HT-29 (cell line): ENCODE measurements around the gene IER5L. TPM values are rescaled to one million over a fixed set of nuclear protein-coding genes. Genes with fewer than 3 reads are reported as not detected.
"Not testable (repeated sequence)": the region's sequence is repeated elsewhere in the genome, so short reads cannot be mapped to it uniquely, and the experiment has no call there.

ENCODE experiments used
- DNase-seq: peaks from one replicate; pipeline ENCODE4 v3.0.0-alpha.2; 2015; ENCODE audit warnings: low spot score
- total RNA-seq: library from RNA; depleted of rRNA; stranded (reverse); fragments of >200 nt; shearing (Covaris generic); gene quantifications from 2 replicates; pipeline ENCODE4 v1.2.3, GENCODE V29; 2014

IER5L gene
- total RNA-seq, 1 experiment from 2014 or later: 68.5 TPM

DNA sequence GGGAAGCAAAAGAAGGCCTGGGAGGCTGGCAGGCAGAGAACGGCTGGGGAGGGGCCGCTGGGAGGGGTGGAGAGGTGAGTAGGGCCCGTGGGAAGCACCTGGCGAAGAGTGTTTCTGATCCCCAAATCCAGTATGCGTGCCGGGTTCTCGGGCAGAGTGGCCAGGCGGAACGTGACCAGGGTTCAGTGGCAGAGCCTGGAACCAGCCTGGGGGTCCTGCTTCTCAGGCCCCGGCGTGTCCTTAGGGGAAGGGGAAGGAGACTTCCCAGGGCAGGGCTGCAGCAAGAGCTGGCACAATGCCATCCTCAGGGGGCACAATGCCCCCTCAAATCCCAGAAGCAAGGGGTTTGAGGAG, 25.5 kb upstream of the IER5L start:
- DNase-seq: no peak

DNA sequence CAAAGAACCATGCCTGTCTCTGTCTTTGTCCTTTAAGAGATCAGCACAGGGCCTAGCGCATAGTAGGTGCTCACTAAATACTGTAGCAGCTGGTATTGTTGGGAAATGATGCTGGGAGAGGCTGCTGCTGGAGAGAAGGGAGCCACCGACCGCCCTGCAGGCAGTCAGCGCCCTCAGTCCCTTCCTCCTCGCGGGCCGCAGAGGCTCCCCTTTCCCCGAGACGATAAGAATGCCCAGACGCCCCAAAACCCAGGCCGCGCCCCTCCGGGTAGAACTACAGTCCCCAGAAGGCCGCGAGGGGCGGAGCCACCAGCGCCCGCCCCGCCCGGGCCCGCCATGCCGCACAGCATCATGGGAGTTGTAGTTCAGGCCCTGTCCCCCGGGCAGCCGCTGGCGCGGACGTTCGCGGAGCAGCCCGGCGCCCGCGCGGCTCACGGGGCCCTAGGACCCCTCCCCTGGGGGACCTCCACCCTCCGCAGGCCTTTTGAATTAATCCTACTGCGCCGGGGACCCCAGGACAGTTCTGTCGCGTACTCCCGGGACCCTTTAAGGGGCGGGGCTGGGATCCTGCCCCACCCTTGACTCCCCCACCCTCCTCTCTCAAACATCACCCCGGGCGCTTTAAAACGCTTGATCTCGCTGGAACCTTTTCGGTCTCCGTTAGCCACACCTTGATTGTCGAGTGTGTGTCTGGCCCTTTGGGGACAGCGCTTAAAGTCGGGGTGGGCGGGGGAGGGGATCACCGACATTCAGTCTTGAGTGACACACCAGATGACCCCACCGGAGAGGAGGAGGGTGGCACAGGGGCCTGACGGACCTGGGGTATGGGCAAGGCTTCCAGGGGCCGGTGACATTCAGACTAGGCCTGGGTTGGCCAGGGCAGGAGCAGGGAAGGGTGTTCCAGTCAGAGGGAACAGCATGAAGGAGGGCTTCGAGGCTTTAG, 24.8 kb upstream of the IER5L start:
- DNase-seq: peak; percentile 75

DNA sequence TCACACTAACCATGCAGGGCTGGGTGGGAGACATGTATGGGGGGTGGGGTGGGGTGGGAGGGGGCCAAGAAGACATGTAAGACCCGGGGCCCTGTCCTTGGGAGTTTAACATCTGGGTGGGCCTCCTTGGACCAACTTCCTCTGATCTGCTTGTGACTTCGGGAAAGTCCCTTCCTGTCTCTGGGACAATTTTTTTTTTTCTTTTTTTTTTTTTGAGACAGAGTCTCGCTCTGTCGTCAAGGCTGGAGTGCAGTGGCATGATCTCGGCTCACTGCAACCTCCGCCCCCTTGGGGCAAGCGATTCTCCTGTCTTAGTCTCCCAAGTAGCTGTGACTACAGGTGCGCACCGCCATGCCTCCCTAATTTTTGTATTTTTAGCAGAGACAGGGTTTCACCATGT, 23.8 kb upstream of the IER5L start:
- DNase-seq: no peak

DNA sequence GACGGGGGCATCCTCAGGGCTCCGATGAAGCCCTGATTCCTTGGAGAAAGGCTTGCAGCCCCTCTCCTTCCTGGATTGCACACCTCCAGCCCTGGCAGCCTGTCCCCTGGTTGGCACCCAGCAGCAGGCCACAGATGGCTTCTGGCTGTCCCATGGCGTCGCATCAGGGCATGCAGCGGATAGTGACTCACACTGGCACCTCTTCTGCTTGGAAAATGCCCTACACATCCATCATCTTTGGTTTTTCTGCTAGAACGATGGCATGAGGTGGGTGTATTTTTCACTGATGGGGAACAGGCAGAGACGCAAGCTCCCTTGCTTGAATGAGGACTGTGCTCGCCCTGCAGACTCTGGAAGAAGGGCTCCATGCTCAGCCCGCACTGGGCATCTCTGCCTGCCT, 23.2 kb upstream of the IER5L start:
- no peak for DNase-seq

DNA sequence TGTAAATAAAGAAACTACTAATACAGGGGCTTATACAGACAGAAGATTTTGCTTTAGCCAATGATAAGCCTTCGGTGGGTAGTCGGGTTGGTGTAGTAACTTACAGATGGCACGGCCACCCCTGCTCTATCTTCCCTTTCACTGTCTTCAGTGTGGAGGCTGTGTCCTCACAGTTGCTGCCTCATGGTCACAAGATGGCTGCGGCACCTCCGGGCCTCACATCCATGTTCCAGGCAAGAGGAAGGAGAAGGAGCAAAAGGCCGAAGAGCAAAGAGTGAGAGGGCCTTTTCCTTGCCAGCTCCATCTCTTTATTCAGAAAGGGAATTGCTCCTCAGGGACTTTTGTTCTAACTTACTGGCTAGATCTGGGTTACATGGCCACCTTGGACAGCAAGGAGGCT, 22.2 kb upstream of the IER5L start:
- DNase-seq: no peak

DNA sequence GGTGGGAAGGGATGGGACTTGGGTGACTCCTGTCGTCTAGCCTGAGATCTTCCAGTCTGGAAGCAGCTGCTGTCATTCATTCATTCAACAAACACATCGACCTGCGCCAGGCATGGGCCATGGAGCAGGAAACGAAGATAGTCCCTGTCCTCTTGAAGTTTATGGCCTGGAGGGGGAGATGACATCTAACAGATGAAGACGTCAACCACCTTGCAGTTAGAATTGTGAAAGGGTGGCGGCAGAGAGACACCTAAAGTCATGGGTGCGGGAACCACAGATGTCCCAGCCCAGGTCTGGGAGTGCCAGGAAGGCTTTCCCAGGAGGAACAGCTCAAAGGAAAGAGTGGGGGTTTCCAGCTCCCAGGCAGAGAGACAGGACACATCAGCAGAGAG, 21.0 kb upstream of the IER5L start:
- no peak for DNase-seq

DNA sequence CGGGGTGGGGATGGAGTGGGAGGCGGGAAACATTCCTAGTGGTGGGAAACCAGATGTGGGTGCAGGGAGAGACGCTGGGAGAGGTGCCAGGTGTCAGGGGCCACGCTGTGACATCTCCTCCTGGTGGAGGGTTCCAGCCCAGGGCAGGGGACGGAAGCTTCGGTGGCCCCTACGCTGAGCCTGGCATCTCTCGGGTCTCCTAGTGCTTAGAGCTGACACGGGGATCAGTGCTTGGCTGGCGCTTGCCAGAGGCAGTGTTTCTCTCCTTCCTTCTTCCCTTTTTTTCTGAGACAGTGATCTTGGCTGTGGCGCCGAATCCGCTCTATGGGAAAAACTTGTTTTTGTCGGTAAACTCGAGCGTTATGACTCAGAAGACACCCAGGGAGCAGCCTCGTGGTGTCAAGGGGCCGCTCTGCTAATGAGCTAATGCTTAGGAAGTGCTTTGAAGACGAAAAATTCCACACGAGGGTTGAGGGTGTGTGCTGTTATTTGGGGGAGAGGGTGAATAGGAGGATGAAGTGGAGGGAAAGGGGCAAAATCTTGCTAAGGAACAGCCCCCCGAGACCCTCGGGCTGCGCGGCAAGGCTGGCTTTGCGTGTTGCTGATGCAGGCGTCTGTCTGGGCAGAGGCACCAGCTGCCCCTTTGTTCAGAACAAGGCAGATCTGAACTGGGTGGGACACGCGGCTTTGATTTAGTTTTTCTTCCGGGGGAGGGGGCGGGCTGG, 20.4 kb upstream of the IER5L start:
- DNase-seq: no peak

DNA sequence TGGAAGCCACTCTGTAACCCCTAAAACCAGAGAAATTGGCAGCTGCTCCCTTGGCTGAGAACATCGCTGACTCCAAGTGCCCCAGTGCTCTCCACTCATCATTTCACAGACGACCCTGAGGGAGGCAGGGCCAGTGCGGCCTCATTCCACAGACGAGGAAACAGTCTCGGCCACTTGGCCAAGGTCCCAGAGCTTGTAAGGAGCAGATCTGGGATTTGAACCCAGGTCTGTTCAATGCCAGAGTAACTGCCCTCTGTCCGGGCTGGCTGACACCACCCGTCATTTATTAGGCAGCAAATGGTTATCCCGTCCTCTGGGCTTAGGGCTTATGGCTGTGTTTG, 19.9 kb upstream of the IER5L start:
- DNase-seq: no peak

DNA sequence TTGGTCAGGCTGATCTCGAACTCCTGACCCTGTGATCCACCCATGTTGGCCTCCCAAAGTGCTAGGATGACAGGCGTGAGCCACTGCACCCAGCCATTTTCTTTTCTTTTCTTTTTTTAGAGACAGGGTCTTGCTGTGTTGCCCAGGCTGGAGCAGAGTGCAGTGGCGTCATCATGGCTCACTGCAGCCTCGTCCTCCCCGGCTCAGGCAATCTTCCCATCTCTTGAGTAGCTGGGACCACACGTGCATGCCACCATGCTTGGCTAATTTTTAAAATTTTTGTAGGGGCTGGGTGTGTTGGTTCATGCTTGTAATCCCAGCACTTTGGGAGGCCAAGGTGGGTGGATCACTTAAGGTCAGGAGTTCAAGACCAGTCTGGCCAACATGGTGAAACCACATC, 19.0 kb upstream of the IER5L start:
- not testable (repeated sequence) for DNase-seq

DNA sequence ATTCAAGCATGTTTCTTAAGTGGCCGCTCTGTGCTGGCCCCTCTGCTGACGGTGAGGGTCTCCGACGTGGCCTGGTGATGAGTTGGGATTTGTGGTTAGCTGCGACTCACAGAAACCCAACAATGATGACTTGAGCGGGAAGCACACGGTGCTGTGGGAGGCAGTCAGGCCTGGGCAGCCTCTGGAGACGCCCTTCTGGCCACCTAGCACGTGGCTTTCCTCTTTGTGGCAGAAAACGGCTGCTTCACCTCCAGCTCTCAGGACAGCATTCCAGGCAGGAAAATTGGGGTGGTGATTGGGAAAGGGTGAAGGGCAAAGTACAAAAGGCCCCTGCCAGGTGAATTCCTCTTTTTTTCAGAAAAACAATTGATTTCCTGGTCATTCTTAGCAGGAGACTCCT, 17.5 kb upstream of the IER5L start:
- DNase-seq: no peak

DNA sequence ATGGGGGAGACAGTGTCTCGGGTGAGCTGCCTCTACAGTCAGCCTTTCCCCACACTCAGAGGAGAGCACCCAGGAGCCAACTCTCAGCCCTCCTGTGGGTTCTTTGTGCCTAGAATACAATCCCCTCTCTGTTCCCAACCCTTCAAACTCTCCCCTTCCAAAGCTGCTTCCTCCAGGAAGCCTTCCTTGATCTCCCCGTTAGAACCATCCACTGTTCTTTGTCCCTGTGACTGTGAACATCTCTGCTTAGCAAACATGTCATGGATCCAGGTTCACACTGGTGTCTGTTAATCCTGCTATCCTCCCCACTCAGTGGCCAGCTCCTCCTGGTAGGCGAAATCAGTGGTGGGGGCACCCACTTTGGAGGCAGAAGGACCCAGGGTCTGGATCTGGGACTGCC, 16.2 kb upstream of the IER5L start:
- DNase-seq: no peak

DNA sequence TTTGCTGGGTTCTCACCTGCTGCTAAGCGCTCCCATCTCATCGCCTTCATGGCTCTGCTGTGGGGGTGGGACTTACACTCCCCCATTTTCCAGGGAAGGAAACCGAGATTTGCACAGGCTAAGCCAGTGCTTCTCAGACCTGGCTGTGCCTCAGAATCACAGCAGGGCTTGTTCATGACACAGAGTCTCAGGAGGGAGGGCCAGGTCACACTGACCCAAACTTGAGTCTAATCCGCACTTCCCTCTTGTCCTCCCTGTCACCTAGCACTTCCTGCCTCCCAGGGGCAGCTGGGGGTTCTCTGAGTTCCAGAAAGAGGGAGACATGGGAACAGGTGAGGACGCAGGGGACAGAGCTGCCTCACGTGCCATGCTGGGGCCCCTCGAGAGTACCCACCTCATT, 15.6 kb upstream of the IER5L start:
- DNase-seq: no peak

DNA sequence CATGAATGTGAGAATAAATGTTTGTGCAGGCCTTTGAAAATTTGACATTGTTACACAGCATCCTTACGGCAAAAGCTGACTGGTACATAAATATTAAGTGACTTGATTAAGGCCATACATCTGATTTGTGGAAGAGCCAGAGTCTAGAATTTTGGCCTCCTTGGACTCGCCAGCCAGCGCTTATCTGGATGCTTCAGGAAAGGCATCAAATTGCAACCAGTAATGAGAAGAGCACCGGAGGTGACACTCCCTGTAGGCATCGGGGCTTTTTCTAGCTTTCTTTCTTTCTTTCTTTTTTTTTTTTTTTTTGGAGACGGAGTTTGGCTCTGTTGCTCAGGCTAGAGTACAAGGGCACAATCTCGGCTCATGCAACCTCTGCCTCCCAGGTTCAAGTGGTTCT, 13.2 kb upstream of the IER5L start:
- DNase-seq: no peak

DNA sequence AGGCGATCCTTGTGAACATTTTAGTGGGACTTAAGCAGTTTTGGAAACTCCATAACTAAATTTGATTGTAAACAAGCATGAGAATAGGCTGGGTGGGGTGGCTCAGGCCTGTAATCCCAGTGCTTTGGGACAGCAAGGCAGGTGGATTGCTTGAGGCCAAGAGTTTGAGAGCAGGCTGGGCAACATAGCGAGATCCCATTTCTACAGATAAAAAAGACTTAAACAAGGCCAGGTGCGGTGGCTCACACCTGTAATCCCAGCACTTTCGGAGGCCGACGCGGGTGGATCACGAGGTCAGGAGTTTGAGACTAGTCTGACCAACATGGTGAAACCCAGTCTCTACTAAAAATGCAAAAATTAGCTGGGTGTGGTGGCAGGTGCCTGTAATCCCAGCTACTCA, 11.9 kb upstream of the IER5L start:
- DNase-seq: not testable (repeated sequence)

DNA sequence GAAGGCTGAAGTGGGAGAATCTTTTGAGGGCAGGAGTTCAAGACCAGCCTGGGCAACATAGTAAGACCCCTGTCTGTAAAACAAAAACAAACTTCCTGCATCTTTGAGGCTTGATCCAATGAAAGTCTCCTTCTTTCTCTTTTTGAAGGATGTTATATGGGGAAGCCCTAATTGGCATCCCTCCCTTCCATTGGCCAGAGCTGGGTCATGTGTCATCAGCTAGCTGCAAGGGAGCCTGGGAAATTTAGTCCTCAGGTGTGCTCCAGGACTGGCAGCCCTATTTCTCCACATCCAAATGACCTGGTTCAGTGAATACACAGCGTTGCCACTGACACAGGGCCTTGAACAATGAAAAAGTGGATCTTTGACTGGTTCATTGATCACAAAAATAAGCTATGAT, 9.0 kb upstream of the IER5L start:
- no peak for DNase-seq

DNA sequence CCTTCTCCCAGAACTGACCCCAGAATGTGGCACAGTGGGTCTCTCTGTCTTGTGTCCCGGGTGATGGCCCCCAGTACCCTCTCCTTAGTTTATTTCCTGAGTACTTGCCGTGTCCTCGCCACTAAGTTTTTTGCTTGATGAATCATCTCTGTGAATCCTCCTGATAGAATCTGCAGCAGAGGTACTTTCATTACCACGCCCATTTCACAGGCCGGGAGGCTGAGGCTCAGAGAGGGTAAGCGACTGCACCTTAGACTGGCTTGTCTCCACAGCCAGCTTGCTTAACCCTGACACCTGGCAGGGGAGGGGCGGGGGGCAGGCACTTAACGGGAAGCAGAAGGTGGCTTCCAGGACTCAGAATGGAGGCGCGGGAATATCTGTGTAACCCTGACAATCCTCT, 7.9 kb upstream of the IER5L start:
- DNase-seq: no peak

DNA sequence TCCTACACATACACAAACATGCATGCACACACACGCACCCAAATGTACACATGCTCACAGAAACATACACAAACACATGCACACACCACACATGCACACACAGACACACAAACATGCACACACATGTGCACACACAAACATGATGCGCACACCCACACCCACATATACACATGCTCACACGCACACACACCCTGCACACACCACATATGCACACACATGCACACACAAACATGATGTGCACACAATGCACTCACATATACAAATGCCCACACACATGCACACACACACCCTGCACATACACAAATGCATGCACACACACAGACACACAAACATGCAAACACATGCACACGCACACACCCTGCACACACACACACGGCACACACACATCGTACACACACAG, 7.3 kb upstream of the IER5L start:
- no peak for DNase-seq

DNA sequence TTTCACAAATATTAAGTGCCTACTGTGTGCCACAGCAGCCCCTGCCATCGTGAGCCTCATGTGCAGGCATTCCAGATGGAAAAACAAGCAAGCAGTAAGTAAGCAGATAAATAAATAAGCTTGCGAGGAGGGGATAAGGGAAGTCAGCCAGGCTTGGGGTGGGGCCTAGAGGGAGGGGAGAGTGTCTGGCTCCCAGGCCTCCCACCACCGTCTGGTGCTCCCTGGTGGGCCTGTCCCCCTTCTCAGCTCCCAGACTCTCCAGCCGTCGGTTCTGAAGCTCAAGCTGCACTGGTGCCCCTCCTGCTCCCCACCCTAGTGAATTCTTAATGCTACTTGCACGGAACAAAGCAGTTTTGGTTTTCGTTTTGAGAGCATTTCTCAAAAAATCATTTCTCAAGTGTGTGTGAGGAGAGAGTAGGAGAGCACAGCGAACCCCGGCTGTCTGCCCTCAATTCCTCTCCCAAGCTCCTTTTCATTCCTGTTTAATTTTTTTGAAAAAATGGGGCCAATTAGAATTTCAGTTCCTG, 6.6 kb upstream of the IER5L start:
- DNase-seq: no peak

DNA sequence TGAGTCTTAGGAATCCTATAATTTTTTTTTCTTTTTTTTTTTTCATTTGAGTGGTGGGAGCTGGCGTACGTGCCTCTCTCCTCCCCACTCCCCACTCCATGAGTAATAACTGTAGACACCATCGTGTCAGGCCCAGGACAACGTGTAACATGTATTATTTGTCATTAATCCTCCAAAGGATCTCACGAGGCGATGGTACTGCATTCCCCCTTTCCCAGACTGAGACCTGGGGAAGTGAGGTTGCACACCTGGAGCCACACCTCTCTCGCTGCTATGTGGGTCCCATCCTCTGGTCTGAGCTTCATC, 6.1 kb upstream of the IER5L start:
- DNase-seq: no peak

DNA sequence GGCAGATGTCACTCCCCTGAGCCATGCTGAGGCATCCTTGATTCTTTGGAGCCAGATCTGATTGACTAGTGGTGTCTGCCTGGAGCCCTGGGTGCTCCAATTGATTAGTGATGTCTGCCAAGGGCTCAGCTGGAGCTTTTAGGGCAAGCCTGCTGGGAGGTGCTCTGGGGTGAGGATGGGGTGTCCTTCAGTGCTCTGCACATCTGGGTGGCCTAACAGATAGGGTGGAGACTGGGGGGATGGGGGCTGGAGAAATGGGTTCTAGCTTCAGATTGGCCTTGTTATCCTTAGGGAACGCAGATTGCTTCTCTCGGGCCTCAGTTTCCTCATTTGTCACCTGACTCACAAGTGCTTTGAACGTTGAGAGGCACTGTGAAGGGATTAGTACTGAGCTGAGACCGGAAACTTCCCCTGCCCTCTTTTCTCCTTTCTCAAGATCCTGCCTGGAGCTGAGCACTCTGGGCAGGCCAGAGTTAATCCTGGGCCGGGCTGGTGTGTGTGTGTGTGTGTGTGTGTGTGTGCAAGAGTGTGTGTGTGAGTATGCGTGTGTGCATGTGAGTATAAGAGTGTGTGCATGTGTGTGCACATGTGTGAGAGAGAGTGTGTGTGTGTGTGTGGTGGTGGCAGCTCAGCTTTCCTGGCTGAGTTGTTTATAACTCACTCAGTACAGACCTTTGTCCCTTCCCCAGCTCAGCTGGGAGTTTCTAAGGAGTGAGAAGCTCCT, 5.6 kb upstream of the IER5L start:
- no peak for DNase-seq

DNA sequence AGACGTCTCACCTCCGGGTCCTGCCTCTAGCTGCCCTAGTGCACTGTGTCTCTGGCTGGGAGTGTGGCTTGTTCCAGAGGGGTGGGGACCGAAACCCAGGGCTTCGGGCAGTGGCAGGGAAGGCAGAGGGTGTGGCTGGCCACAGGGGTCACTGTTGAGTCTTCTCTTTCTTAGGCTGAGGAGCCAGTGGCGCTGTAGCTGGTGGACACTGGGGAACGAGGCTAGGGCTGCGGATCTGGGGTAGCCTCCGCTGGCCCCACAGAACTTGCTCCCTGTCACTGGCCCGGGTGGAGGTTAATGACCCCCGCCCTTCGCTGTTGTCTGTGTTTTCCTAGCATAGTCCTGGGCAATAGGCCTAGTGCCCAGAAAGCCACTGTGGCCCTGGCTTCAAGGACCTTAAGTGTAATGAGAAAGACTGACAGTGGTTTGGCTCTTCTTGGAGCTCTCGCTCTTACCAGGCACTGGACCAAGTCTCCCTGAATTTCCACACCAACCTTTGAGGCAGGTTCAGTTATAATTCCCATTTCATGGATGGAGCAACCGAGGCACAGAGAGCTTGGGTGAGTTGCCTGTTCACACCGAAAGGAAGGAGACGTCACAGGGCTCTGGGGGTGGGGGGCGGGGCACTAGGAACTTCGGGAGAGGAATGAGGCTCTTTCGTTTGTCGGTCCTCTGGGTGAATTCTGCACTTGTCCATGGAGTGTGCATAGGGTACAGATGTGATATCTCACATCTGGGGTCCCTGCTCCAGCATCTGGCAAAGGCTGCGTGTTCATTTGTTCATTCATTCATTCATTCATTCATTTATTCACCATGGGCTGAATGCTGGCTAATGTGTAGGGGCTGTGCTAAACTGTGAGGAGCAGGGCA, 4.8 kb upstream of the IER5L start:
- DNase-seq: peak; percentile 25

DNA sequence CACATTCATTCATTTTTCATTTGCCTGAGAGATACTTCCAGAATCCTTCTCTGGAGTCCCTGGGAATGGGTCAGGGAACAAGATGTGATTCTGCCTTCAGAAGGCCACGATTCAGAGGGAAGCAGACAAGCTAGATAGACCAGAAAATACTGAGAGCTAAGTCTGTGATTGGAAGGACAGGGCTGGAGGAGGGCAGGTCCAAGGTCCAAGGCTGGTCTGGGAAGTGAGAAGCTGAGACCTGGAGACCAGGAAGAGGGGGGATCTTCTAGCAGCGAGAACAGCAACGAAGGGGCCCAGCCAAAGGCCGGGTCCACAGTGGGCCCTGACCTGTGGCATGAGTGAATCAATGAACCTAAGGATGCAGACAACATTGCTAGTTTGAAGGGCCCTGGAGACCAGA, 4.1 kb upstream of the IER5L start:
- DNase-seq: peak; percentile 22
